Measurements from ENCODE around the gene AMMECR1. TPM values are rescaled to one million over a fixed set of nuclear protein-coding genes. Genes with fewer than 3 reads are reported as not detected.

AMMECR1 gene
- total RNA-seq, 4 donors from 2014 or later: 2.2 to 4.2 (median 2.9) TPM

DNA sequence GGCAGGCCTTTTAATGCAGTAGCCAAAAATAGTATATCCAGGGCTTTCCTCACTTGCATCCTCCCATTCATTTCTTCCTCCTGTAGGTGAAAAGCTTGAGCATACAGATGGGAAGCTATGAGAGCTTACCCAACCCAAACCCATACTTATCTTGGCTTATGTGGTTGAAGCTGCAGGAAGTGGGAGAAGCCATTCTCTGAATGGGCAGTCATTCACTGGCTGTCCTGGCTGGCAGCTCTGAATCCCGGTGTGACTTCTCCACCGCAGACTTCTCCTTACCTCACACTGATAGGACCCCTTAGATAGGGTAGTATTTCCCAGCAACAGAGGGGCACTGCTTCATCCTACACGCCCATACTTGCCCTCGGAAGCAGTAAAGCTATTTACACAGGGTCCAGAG lies 125.4 kb downstream of the AMMECR1 start:
- H3K4me3 ChIP-seq: no peak overlapping the region
- WGBS, 2 donors: 73 to 81% methylated on average over 4 of the region's 4 CpGs
- no peak overlapping the region for H3K27ac ChIP-seq
- H3K4me1 ChIP-seq: no peaks in the 10 kb centered on the region
- no peaks in the 10 kb centered on the region for H3K9me3 ChIP-seq
- H3K27me3 ChIP-seq: peaks cover 0 to 15% of the 10 kb centered on the region in 2 donors
- TF ChIP-seq POLR2A (IDR thresholded peaks at IDR 0.05) (no peak), EP300 (IDR thresholded peaks at IDR 0.05) (no peak)
- TF ChIP-seq, protein P1, sequence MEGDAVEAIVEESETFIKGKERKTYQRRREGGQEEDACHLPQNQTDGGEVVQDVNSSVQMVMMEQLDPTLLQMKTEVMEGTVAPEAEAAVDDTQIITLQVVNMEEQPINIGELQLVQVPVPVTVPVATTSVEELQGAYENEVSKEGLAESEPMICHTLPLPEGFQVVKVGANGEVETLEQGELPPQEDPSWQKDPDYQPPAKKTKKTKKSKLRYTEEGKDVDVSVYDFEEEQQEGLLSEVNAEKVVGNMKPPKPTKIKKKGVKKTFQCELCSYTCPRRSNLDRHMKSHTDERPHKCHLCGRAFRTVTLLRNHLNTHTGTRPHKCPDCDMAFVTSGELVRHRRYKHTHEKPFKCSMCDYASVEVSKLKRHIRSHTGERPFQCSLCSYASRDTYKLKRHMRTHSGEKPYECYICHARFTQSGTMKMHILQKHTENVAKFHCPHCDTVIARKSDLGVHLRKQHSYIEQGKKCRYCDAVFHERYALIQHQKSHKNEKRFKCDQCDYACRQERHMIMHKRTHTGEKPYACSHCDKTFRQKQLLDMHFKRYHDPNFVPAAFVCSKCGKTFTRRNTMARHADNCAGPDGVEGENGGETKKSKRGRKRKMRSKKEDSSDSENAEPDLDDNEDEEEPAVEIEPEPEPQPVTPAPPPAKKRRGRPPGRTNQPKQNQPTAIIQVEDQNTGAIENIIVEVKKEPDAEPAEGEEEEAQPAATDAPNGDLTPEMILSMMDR (IDR thresholded peaks at IDR 0.05): no peak
- H3K36me3 ChIP-seq: no peaks in the 10 kb centered on the region
- DNase-seq (ENCODE audit: low spot score in 2 of 2): no peak

DNA sequence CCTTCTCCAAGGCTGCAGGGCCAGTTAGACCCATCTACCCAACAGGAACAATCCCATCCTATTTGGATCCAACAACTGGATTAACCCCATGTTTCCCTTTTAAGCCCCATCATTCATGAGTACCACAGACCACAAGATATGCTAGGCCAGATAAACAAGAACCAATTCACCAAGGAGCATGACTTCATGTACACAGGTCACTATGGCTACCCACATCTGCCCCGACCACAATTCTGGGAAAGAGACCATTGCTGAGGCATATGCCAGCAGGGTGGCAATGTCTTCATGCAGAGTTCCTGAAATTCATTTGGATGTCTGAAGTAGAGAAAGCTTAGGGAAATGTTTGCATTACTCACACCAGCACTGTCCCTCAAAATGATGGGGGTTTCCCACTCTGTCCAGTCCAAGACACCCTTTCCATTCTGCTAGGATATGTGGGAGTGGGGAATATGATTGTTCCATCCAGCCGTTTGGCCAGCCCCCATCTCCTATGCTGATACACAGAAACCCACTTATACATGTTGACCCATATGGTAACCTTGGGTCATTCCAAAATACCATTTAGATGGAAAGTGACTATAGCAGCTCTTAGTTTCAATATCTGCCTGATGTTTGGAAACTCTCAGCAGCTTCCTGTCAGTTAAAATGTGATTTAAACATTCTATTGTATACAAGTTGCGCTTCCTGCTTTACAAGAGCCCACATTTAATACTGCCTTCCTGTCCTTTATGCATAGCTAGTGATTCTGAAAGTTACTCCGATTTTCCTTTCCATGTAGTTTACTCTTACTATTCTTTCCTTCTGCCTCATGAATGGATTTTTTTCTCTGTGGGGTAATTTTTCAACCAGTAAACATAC lies 129.0 kb downstream of the AMMECR1 start:
- Histone ChIP-seq H3K27ac (no peak overlapping the region), H3K9me3 (no peaks in the 10 kb centered on the region), H3K27me3 (peaks cover 0 to 9% of the 10 kb centered on the region in 2 donors), H3K36me3 (no peaks in the 10 kb centered on the region), H3K4me1 (no peaks in the 10 kb centered on the region), H3K4me3 (no peak overlapping the region)
- WGBS, 2 donors: 46 to 56% methylated on average over 4 of the region's 4 CpGs
- TF ChIP-seq EP300 (IDR thresholded peaks at IDR 0.05): no peak
- TF ChIP-seq, protein P1 (IDR thresholded peaks at IDR 0.05): no peak
- TF ChIP-seq POLR2A (IDR thresholded peaks at IDR 0.05): no peak
- no peak for DNase-seq (ENCODE audit: low spot score in 2 of 2)

DNA sequence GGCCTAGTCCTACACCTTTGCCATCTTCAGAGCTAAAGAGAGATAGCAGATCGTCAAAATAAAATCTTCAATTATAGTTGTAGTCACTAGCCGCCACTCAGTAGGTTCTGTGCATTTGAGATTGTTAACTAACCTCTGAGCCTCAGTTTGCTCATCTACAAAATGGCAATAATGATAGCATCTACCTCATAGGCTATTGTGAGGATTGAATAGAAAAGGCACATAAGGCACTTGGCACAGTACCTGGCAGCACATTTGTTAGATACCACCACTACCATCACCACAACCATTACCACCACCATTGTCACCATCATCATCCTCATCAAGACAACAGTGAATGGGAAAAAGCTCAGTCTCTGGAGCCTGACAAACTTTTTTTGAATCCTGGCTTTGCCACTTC lies 134.6 kb downstream of the AMMECR1 start:
- TF ChIP-seq EP300 (IDR thresholded peaks at IDR 0.05): no peak
- TF ChIP-seq, protein P1 (IDR thresholded peaks at IDR 0.05): no peak
- TF ChIP-seq POLR2A (IDR thresholded peaks at IDR 0.05): no peak
- H3K27ac ChIP-seq: no peak overlapping the region
- H3K36me3 ChIP-seq: no peaks in the 10 kb centered on the region
- no peak for DNase-seq (ENCODE audit: low spot score in 2 of 2)
- no peaks in the 10 kb centered on the region for H3K9me3 ChIP-seq
- peaks cover 0 to 5% of the 10 kb centered on the region in 2 donors for H3K27me3 ChIP-seq
- no peak overlapping the region for H3K4me3 ChIP-seq
- H3K4me1 ChIP-seq: no peaks in the 10 kb centered on the region
- WGBS, 2 donors: 96 to 98% methylated on average over 2 of the region's 2 CpGs

DNA sequence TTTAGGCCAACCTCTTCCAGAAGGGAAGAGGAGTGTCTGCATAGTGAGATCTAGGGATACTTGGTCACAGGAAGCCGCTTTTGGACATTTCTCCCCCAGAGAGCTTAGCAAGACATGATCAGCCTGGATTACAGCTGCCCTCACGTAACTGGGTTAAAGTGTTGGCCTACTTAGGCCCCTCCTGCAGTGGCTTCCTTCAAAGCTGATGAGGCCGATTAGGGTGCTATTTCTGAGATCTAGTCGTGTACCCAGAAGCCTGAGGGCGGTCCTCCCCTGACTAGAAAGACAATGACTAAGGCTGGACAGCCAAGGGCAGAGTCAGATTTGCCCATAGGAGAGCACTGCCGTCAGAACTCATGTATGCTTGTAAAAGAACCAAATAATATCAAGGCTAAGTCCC lies 135.0 kb downstream of the AMMECR1 start:
- Histone ChIP-seq H3K4me3 (no peak overlapping the region), H3K36me3 (no peaks in the 10 kb centered on the region), H3K9me3 (no peaks in the 10 kb centered on the region), H3K27ac (no peak overlapping the region), H3K4me1 (no peaks in the 10 kb centered on the region), H3K27me3 (peaks cover 0 to 5% of the 10 kb centered on the region in 2 donors)
- DNase-seq (ENCODE audit: low spot score in 2 of 2): no peak
- 67 to 84% methylated on average over 6 of the region's 6 CpGs for WGBS, 2 donors
- no peak for TF ChIP-seq EP300 (IDR thresholded peaks at IDR 0.05)
- no peak for TF ChIP-seq POLR2A (IDR thresholded peaks at IDR 0.05)
- TF ChIP-seq, protein P1 (IDR thresholded peaks at IDR 0.05): no peak

DNA sequence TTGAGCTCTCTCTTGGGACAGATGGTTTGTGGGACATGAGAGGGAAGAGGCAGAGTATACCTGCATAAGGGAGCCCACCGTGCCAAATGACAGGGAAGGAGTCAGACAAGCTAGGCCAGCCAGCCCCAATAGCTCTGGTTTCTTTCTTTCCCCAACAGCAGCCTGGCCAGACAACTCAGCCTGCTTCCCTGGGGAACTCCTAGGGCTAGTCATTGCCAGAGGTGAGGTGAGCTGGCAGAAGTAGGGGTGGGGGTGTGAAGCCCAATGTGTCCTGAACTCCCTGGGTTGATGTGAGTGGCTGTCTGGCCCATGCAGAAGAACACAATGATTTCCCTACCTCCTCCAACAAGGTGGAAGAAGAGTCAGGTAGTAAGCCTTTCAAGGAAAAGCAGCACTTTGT lies 135.5 kb downstream of the AMMECR1 start:
- no peak overlapping the region for H3K4me3 ChIP-seq
- no peak overlapping the region for H3K27ac ChIP-seq
- TF ChIP-seq EP300 (IDR thresholded peaks at IDR 0.05) (no peak), POLR2A (IDR thresholded peaks at IDR 0.05) (no peak)
- TF ChIP-seq, protein P1 (IDR thresholded peaks at IDR 0.05): no peak
- H3K27me3 ChIP-seq: peaks cover 0 to 5% of the 10 kb centered on the region in 2 donors
- H3K4me1 ChIP-seq: no peaks in the 10 kb centered on the region
- 67 to 100% methylated on average over 1 of the region's 1 CpG for WGBS, 2 donors
- H3K36me3 ChIP-seq: no peaks in the 10 kb centered on the region
- DNase-seq (ENCODE audit: low spot score in 2 of 2): no peak
- H3K9me3 ChIP-seq: no peaks in the 10 kb centered on the region

Measured in tibial nerve (tissue), 4 donors.